ENCODE measurements around the gene VSTM4. TPM values are rescaled to one million over a fixed set of nuclear protein-coding genes. Genes with fewer than 3 reads are reported as not detected.

VSTM4 gene
- total and polyA plus RNA-seq, 3 donors from 2014 or later, result 25.6 to 35.8 (median 26.0) TPM

DNA sequence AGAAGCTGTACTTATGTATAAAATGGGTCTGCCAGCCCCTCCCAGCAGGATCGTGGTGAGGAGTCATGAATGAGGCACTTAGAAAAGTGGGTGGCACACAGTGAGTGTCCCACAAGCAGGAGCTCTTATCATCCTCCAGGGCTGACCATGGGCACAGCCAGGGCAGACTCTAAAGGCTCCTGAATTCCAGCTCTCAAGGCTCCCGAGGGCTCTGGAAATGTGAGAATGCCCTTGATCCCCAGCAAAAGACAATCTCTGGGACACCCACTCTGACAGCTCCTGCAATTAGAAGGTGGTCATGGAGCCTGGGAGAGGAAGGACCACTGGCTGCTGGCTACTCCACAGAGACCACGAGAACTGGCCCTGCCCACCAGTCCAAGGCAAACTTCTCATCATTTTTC is 1.6 kb downstream of the VSTM4 start:
- TF ChIP-seq, protein P1, sequence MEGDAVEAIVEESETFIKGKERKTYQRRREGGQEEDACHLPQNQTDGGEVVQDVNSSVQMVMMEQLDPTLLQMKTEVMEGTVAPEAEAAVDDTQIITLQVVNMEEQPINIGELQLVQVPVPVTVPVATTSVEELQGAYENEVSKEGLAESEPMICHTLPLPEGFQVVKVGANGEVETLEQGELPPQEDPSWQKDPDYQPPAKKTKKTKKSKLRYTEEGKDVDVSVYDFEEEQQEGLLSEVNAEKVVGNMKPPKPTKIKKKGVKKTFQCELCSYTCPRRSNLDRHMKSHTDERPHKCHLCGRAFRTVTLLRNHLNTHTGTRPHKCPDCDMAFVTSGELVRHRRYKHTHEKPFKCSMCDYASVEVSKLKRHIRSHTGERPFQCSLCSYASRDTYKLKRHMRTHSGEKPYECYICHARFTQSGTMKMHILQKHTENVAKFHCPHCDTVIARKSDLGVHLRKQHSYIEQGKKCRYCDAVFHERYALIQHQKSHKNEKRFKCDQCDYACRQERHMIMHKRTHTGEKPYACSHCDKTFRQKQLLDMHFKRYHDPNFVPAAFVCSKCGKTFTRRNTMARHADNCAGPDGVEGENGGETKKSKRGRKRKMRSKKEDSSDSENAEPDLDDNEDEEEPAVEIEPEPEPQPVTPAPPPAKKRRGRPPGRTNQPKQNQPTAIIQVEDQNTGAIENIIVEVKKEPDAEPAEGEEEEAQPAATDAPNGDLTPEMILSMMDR (IDR thresholded peaks at IDR 0.05), result no peak
- no peak for TF ChIP-seq POLR2A (IDR thresholded peaks at IDR 0.05)
- peaks cover 34% of the 10 kb centered on the region for H3K4me1 ChIP-seq

DNA sequence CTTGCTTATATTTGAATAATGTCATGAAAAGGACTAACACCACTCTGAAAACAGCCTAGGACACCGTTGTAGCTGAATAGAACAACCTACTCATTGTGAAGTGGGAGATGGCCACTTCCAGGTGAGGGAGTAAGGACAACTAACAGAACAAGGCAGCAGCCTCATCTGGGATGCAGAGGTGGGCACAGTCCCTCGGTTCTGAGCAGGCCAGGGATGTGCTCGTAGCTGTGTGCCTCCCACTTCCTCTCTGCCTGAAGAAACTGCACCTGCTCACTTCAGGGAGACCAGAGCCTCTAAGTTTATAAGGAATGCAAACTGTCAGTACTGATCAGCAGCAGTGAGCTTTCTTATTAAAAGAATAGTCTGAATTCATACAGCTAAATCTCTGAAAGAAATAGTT is 2.5 kb downstream of the VSTM4 start:
- Histone ChIP-seq H3K27me3 (no peaks in the 10 kb centered on the region), H3K4me1 (peaks cover 34% of the 10 kb centered on the region), H3K27ac (no peak overlapping the region), H3K9me3 (no peaks in the 10 kb centered on the region), H3K4me3 (no peak overlapping the region), H3K36me3 (ENCODE audit: low read depth, missing control alignments) (no peaks in the 10 kb centered on the region)
- intact Hi-C loops (cut with DNase I; ENCODE audit: low total_unique reads), result no loop called here
- TF ChIP-seq, protein P1 (IDR thresholded peaks at IDR 0.05), result no peak
- TF ChIP-seq POLR2A (IDR thresholded peaks at IDR 0.05), result no peak
- no peak for DNase-seq
- WGBS, 2 donors, result 38 to 71% methylated on average over 3 of the region's 3 CpGs

More for the DNA sequence above, 1.6 kb downstream of the VSTM4 start:
- DNase-seq, result no peak
- Histone ChIP-seq H3K27me3 (no peaks in the 10 kb centered on the region), H3K4me3 (no peak overlapping the region), H3K36me3 (ENCODE audit: low read depth, missing control alignments) (no peaks in the 10 kb centered on the region), H3K27ac (no peak overlapping the region), H3K9me3 (no peaks in the 10 kb centered on the region)
- intact Hi-C loops (cut with DNase I; ENCODE audit: low total_unique reads), result no loop called here
- 55 to 71% methylated on average over 1 to 3 of the region's 3 CpGs for WGBS, 2 donors

DNA sequence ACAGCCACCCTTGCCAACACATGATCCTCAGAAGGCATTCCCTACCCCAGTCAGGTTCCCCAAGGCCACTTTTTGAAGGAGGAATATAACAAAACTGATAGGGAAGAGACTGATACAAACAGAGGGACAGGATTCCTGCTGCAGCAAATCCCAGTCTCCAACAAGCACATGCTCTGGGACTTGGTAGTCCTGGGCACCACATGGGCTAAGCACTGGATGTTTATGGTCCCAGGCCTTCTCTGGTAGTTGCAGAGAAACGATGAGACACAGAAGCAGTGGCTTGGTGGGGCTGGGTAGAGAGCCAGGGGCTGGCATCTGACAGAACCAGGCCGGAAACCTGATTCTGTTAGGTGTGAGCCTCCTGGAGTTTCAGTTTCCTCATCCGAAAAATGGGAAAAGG is 3.2 kb downstream of the VSTM4 start:
- no peak for DNase-seq
- no peaks in the 10 kb centered on the region for H3K9me3 ChIP-seq
- intact Hi-C loops (cut with DNase I; ENCODE audit: low total_unique reads), result no loop called here
- no peak overlapping the region for H3K4me3 ChIP-seq
- no peaks in the 10 kb centered on the region for H3K27me3 ChIP-seq
- peaks cover 34% of the 10 kb centered on the region for H3K4me1 ChIP-seq
- no peak overlapping the region for H3K27ac ChIP-seq
- no peaks in the 10 kb centered on the region for H3K36me3 ChIP-seq (ENCODE audit: low read depth, missing control alignments)
- 87 to 89% methylated on average over 3 of the region's 3 CpGs for WGBS, 2 donors
- TF ChIP-seq, protein P1 (IDR thresholded peaks at IDR 0.05), result no peak
- TF ChIP-seq POLR2A (IDR thresholded peaks at IDR 0.05), result no peak

DNA sequence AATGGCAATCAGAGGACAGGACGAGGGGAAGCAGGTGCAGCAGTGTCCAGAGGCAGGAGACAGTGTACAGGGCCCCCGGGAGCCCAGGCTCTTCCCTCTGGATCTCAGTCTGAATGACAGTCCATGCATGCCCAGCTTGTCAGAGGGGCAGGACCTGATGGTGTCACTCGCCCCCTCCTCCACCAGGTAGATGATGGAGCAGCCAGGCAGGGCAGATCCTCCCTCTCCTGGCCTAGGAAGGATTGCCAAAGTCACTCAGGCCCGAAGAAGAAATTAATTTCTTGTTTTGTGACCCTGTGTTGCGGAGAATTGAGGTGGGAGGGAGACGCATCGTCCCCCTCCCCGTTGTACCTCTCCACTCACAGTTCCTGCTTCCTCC is 4.0 kb downstream of the VSTM4 start:
- 61 to 77% methylated on average over 7 to 8 of the region's 8 CpGs for WGBS, 2 donors
- H3K4me1 ChIP-seq, result peaks cover 34% of the 10 kb centered on the region
- no peak overlapping the region for H3K4me3 ChIP-seq
- H3K9me3 ChIP-seq, result no peaks in the 10 kb centered on the region
- no peak for DNase-seq
- no peaks in the 10 kb centered on the region for H3K36me3 ChIP-seq (ENCODE audit: low read depth, missing control alignments)
- no peak overlapping the region for H3K27ac ChIP-seq
- TF ChIP-seq POLR2A (IDR thresholded peaks at IDR 0.05), result no peak
- TF ChIP-seq, protein P1 (IDR thresholded peaks at IDR 0.05), result no peak
- H3K27me3 ChIP-seq, result no peaks in the 10 kb centered on the region
- intact Hi-C loops (cut with DNase I; ENCODE audit: low total_unique reads), result no loop called here

DNA sequence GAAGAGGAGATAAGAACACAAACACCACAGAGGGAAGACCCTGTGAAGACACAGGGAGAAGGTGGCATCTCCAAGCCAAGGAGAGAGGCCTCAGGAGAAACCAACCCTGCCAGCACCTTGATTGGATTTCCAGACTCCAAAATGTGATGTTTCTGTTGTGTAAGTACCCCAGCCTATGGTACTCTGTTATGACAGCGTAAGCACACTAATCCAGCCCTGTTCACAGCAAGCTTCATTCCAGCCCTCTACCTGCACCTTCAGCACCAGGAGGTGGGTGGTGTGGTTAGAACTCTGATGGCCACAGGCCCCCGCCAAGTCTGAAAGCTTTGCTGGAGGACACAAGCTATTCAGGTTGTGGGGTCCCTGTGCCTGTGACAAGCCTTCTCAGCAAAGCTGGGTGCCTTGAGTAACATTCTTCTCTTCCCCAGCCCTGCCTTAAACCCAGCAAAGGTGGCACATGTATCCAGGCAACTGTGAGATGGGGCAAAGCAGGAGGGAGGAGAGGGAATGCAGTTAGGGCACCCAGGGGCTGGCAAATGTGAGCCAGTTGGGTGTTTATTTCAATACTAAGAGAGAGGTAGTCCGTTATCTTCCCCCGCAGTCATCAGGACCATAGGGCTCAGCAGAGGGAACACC is 4.5 kb downstream of the VSTM4 start:
- Histone ChIP-seq H3K36me3 (ENCODE audit: low read depth, missing control alignments) (no peaks in the 10 kb centered on the region), H3K27me3 (no peaks in the 10 kb centered on the region), H3K4me1 (peaks cover 34% of the 10 kb centered on the region), H3K4me3 (no peak overlapping the region), H3K27ac (no peak overlapping the region), H3K9me3 (no peaks in the 10 kb centered on the region)
- intact Hi-C loops (cut with DNase I; ENCODE audit: low total_unique reads), result no loop called here
- no peak for DNase-seq
- 89 to 98% methylated on average over 4 of the region's 4 CpGs for WGBS, 2 donors
- TF ChIP-seq, protein P1 (IDR thresholded peaks at IDR 0.05), result no peak
- no peak for TF ChIP-seq POLR2A (IDR thresholded peaks at IDR 0.05)

All from testis (tissue), 3 donors.